Subcutaneous adipose tissue (tissue), 4 donors: ENCODE data around the gene QSOX1. TPM values are rescaled to one million over a fixed set of nuclear protein-coding genes. Genes with fewer than 3 reads are reported as not detected.

Experiments
- total RNA-seq, 4 donors: library from RNA; depleted of rRNA; stranded (reverse); fragments of >200 nt; gene quantifications; one replicate each; pipeline ENCODE4 v1.1.0, GENCODE V29; 2016
- TF ChIP-seq, protein P1 (sequence below): fragments of 450-650 bp; IDR thresholded peaks from one replicate; pipeline ENCODE4 v1.5.1; 2016; ENCODE audit warnings: low read depth, mild to moderate bottlenecking, control low read depth, antibody characterized with exemption, moderate library complexity

QSOX1 gene
- total RNA-seq: 10 to 100 TPM; 16.8 to 71.4 (median 49.7) TPM

DNA sequence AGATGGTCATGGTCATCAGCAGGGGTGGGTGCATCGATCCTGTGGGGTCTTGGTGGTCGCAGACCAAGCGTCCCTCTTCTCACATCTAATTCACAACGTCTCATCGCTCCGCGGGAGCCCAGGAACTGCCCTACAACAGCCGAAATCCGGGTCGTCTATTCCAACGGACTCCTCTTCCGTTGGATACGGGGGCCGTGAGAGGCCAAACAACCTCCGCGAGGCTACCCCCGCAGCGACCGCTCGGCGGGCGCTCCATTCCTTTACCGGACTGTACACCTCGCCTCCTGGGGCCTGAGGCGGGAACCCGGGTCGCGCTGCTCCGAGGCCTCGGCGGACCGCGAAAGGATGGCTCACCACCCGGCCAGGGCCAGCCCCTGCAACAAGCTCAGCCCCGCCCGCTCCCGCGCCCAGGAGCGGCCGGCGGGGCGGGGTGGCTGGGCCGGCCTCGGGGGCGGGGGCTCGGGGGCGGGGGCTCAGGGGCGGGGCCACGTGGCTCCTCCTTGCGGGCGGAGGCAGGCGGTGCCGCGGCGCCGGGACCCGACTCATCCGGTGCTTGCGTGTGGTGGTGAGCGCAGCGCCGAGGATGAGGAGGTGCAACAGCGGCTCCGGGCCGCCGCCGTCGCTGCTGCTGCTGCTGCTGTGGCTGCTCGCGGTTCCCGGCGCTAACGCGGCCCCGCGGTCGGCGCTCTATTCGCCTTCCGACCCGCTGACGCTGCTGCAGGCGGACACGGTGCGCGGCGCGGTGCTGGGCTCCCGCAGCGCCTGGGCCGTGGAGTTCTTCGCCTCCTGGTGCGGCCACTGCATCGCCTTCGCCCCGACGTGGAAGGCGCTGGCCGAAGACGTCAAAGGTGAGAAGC lies at the start of gene QSOX1:
Gene QSOX1, plus strand, starts transcription at position 545 of the 857 bp plus-strand sequence. Its CDS starts 39 bp downstream, at position 584.
- TF ChIP-seq, protein P1, sequence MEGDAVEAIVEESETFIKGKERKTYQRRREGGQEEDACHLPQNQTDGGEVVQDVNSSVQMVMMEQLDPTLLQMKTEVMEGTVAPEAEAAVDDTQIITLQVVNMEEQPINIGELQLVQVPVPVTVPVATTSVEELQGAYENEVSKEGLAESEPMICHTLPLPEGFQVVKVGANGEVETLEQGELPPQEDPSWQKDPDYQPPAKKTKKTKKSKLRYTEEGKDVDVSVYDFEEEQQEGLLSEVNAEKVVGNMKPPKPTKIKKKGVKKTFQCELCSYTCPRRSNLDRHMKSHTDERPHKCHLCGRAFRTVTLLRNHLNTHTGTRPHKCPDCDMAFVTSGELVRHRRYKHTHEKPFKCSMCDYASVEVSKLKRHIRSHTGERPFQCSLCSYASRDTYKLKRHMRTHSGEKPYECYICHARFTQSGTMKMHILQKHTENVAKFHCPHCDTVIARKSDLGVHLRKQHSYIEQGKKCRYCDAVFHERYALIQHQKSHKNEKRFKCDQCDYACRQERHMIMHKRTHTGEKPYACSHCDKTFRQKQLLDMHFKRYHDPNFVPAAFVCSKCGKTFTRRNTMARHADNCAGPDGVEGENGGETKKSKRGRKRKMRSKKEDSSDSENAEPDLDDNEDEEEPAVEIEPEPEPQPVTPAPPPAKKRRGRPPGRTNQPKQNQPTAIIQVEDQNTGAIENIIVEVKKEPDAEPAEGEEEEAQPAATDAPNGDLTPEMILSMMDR: no peak

DNA sequence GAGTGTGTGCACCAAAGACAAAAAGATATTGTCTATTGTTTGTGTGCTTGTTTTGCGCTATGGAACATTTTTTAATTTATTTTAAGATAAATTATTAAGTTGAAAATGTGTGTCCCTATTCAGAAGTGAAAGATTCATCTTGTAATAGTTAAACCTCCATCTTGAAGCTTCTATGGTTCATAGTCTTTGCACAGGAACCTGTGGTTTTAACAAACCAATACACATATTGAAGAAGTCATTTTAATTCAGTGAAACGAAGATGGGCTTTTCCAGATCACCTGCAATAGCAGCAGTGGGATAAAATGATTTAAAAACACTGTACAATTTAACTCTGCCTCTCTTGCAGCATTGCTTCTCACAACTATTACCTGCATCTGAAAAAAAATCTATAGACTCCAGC lies 42.6 kb upstream of the QSOX1 start:
- TF ChIP-seq, protein P1: no peak

DNA sequence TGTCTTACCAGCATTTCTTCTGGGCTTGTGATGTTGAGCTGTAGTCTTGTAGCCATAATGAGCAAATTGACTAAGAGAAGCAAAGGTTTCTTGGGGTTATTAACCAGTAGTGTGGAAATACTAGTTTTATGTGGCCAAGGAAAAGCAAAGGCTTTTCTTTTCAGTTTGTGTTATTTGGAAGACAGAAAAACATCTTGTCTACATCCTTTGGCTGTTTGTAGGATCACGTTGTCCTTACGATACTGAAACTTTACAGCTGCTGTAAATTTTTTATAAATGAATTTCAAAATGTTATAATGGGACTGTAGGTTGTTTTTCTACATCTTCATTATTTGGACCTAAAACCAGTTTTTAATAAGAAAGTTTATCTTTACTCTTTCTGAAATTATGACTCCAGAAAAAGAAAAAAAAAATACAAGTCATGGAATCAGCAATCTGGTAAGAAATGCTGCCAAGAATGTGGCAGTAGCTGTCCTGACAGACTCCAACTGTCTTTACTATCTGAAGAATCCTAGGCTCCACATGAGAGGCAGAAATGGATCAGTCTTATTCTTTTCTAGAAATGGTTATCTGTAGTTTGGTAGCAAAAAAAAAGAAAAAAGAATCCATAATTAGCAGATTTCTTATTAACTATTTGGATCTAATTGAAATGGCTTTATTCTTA lies 41.6 kb upstream of the QSOX1 start:
- TF ChIP-seq, protein P1: no peak

DNA sequence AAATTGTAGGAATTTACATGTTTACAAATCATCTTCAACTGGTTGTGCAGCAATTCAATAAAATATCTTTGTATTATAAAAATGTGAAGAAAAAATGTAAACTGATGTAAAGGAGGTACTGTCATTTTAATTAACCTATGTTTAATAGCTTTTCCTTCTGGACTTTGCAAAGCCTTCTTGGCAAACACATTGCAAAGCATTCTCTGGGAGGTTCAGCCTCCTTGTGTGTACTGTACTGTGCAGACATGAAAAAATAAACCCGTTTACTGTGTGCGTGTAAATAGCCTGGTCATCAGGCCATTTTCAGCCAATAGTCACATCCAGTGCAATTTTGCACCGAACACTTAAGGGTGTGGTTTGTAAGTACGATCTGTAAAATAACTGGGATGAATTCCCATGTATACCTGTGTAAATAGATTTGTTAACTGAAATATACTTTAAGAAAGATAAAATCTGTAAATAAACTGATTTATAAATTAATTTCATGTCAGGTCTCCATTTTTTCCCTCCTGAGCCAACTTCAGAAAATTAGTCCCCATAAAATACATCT lies 40.2 kb upstream of the QSOX1 start:
- TF ChIP-seq, protein P1: no peak

DNA sequence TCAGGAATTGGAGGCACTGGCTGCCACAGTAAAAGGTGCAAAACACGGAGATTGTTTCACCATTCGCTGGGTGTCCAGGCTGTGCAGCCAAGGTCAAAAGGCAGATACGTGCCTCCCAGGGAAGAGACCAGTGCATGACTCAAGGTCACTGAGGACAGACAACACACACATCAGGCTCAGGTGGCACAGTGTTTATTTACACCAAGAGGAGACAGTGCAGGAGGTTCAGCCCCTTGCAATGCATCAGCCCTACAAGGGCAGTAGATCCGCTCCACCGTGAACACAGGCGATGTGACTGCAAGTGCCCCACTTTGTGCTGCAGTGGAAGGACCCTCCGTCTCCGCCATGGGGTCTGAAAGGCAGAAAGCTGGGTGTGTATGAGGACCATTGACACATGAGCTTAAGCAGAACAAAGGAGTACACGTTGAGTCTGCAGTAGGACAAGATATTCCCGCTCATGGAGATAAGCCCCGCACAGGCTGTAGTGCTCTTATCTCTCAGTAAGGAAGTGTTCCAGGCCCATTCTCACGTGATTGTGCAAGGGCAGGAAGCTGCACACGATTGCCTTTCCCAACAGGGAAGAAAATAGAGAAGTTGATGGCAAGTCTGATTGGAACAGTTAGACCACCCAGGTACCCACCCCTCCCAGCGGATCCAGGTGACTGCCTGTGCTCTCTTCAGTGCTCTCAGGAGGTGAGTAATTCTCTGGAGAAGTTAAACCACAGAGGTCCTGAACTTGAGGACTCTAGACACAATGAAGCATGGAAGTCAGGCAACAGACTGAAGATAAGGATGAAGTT lies 37.5 kb upstream of the QSOX1 start:
- TF ChIP-seq, protein P1: no peak

- TF ChIP-seq, protein P1: no peak
These were observed 36.9 kb upstream of the QSOX1 start for GRCh38 chr1:180117764-180118116.
